Epithelial cell of proximal tubule (primary cell): Measurements from ENCODE around the gene NIPAL4. TPM values are rescaled to one million over a fixed set of nuclear protein-coding genes. Genes with fewer than 3 reads are reported as not detected.
"Not testable (repeated sequence)": the region's sequence is repeated elsewhere in the genome, so short reads cannot be mapped to it uniquely, and the experiment has no call there.

Source experiments
- DNase-seq: peaks from one replicate; pipeline ENCODE4 v3.0.0-alpha.2; 2011; ENCODE audit warnings: low read depth
- H3K4me3 ChIP-seq: 2 replicates; pipeline ENCODE4 v1.5.1; 2011; ENCODE audit warnings: low read depth, mild to moderate bottlenecking, low read length
- total RNA-seq: library from RNA; depleted of rRNA; stranded (reverse); fragments of >200 nt; gene quantifications from 2 replicates; pipeline ENCODE4 v1.2.3, GENCODE V29; 2015
- TF ChIP-seq, protein P1 (sequence below): conservative IDR thresholded peaks from 2 replicates; pipeline ENCODE4 v1.5.1; 2012; ENCODE audit warnings: low read depth, mild to moderate bottlenecking, low read length

Gene NIPAL4
- total RNA-seq, 1 donor from 2014 or later, result 2.4 TPM

- no peak overlapping the region for H3K4me3 ChIP-seq
- TF ChIP-seq, protein P1, sequence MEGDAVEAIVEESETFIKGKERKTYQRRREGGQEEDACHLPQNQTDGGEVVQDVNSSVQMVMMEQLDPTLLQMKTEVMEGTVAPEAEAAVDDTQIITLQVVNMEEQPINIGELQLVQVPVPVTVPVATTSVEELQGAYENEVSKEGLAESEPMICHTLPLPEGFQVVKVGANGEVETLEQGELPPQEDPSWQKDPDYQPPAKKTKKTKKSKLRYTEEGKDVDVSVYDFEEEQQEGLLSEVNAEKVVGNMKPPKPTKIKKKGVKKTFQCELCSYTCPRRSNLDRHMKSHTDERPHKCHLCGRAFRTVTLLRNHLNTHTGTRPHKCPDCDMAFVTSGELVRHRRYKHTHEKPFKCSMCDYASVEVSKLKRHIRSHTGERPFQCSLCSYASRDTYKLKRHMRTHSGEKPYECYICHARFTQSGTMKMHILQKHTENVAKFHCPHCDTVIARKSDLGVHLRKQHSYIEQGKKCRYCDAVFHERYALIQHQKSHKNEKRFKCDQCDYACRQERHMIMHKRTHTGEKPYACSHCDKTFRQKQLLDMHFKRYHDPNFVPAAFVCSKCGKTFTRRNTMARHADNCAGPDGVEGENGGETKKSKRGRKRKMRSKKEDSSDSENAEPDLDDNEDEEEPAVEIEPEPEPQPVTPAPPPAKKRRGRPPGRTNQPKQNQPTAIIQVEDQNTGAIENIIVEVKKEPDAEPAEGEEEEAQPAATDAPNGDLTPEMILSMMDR, result no peak
- DNase-seq, result no peak
These were observed 18.7 kb downstream of the NIPAL4 start for GRCh38 chr5:157478726-157479125.

GRCh38 chr5:157479166-157479565 lies 19.2 kb downstream of the NIPAL4 start:
- TF ChIP-seq, protein P1, result no peak
- no peak for DNase-seq

GRCh38 chr5:157479612-157480510 lies 19.8 kb downstream of the NIPAL4 start:
- DNase-seq, result no peak
- TF ChIP-seq, protein P1, result no peak

More at GRCh38 chr5:157479166-157479565, 19.2 kb downstream of the NIPAL4 start:
- no peak overlapping the region for H3K4me3 ChIP-seq

GRCh38 chr5:157481265-157481664 lies 21.3 kb downstream of the NIPAL4 start:
- H3K4me3 ChIP-seq, result no peak overlapping the region
- no peak for DNase-seq
- TF ChIP-seq, protein P1, result no peak

More at GRCh38 chr5:157479612-157480510, 19.8 kb downstream of the NIPAL4 start:
- no peak overlapping the region for H3K4me3 ChIP-seq

DNA sequence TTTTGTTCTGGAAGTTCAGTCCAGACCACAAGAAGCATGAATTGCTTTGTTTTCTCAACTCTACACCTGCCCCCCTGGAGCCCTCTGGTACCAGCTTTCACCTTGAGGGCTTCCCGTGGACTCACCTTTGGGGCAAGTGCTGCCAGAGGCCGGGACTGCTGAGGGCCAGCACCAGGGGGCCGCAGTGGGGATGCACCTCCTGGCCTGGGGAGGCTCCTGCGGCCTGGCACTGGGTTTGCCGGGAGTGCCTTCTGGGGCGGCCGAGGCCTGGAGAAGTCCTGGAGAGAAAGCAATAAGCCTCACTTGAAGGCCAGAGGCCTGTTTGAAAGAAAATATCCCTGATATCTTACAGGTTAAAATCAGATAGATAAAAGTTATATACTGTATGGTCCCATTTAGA lies 21.7 kb downstream of the NIPAL4 start:
- TF ChIP-seq, protein P1, result no peak
- no peak overlapping the region for H3K4me3 ChIP-seq
- DNase-seq, result no peak

GRCh38 chr5:157482702-157483101 lies 22.7 kb downstream of the NIPAL4 start:
- not testable (repeated sequence) for H3K4me3 ChIP-seq, DNase-seq

GRCh38 chr5:157484768-157485167 lies 24.8 kb downstream of the NIPAL4 start:
- TF ChIP-seq, protein P1, result no peak
- no peak overlapping the region for H3K4me3 ChIP-seq
- DNase-seq, result no peak
